ENCODE data around the gene CACNG5.

Gene CACNG5

DNA sequence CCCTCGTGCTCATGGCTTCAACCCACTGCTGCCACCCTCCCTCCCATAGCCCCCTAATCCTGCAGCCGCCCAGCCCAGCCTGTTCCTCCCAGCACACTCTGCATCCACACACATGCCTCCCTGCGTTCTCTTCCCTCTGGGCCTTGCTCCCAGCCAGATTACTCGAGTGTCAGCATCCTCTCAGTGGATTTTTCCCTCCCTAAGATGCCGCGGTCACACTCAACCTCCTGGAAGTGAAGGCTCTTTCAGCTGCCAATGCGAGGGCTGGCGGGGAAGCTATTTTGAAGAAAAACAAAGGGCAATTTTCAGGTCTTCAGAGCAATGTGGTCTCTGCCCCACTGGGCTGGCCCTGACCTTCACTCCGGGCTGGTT is 23.2 kb upstream of the CACNG5 start:
- no peak for DNase-seq (ENCODE audit: extremely low read depth, insufficient read length)
- TF ChIP-seq, protein P1, sequence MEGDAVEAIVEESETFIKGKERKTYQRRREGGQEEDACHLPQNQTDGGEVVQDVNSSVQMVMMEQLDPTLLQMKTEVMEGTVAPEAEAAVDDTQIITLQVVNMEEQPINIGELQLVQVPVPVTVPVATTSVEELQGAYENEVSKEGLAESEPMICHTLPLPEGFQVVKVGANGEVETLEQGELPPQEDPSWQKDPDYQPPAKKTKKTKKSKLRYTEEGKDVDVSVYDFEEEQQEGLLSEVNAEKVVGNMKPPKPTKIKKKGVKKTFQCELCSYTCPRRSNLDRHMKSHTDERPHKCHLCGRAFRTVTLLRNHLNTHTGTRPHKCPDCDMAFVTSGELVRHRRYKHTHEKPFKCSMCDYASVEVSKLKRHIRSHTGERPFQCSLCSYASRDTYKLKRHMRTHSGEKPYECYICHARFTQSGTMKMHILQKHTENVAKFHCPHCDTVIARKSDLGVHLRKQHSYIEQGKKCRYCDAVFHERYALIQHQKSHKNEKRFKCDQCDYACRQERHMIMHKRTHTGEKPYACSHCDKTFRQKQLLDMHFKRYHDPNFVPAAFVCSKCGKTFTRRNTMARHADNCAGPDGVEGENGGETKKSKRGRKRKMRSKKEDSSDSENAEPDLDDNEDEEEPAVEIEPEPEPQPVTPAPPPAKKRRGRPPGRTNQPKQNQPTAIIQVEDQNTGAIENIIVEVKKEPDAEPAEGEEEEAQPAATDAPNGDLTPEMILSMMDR (IDR thresholded peaks at IDR 0.05; ENCODE audit: insufficient read depth, low read length, poor library complexity, severe bottlenecking), result no peak

DNA sequence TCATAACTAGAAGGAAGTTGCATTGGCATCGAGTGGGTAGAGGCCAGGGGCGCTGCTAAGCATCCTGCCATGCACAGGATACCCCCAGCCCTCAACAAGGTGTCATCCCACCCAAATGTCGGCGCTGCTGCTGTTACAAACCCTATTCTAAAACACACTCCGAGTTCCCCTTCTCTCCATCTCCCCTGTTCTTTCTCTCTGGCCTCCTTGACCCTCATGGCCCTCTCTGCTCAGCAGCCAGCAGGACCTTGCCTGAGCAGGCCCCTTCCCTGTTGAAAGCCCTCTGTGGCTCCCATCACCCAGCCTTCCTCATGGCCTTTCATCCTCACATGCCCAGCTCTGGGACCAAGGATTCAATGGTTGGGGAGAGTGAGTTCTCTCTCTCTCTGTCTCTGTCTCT is 22.3 kb upstream of the CACNG5 start:
- no peak overlapping the region for H3K4me3 ChIP-seq (replicated peaks; ENCODE audit: low read depth, low read length)
- peaks cover 2% of the 10 kb centered on the region for H3K27me3 ChIP-seq (replicated peaks; ENCODE audit: control insufficient read depth, insufficient read depth, low read length)
- H3K36me3 ChIP-seq (ENCODE audit: control insufficient read depth, insufficient read depth, low read length), result no peaks in the 10 kb centered on the region
- TF ChIP-seq, protein P1 (IDR thresholded peaks at IDR 0.05; ENCODE audit: insufficient read depth, low read length, poor library complexity, severe bottlenecking), result no peak
- no peak for DNase-seq (ENCODE audit: extremely low read depth, insufficient read length)

More for the DNA sequence above, 23.2 kb upstream of the CACNG5 start:
- no peak overlapping the region for H3K4me3 ChIP-seq (replicated peaks; ENCODE audit: low read depth, low read length)
- H3K36me3 ChIP-seq (ENCODE audit: control insufficient read depth, insufficient read depth, low read length), result no peaks in the 10 kb centered on the region
- peaks cover 2% of the 10 kb centered on the region for H3K27me3 ChIP-seq (replicated peaks; ENCODE audit: control insufficient read depth, insufficient read depth, low read length)

DNA sequence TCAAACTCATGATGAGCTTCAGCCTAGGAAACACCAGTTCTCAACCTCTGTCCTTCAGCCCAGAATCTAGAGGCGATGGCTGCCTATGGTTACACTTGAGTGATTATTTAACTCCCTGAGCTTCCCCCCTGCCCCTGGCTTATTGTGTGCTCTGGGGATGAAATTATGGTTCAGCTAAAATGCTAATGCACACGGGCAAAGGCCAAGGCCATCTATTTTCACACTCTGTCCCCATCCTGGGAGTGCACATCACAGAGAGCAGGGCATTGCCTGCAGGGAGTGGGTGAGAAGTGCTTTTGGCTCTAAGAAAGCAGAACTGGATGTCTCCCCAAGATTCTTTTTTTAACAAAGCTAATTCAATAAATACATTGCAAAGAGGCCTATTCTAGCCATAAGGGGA is 21.6 kb upstream of the CACNG5 start:
- Histone ChIP-seq H3K36me3 (ENCODE audit: control insufficient read depth, insufficient read depth, low read length) (no peaks in the 10 kb centered on the region), H3K4me3 (replicated peaks; ENCODE audit: low read depth, low read length) (no peak overlapping the region), H3K27me3 (replicated peaks; ENCODE audit: control insufficient read depth, insufficient read depth, low read length) (peaks cover 2% of the 10 kb centered on the region)
- TF ChIP-seq, protein P1 (IDR thresholded peaks at IDR 0.05; ENCODE audit: insufficient read depth, low read length, poor library complexity, severe bottlenecking), result no peak
- no peak for DNase-seq (ENCODE audit: extremely low read depth, insufficient read length)

DNA sequence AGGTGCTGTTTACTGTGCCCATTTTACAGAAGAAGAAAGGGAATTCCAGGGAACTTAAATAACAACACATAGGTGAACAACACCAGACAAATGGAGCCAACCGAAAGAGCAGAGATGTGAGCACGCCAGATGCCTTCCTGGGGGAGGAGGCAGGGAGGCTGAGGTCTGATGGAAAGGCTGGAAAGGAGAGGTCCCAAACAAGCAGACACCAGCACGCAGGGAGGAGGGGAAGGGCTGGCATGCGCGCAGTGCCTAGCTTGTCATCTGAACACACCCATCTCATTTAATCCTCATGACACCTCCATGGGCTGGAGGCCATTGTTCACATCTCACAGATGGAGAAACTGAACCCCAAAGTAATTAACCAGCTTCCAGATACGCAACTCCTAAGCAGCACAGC is 20.9 kb upstream of the CACNG5 start:
- no peaks in the 10 kb centered on the region for H3K36me3 ChIP-seq (ENCODE audit: control insufficient read depth, insufficient read depth, low read length)
- no peak for DNase-seq (ENCODE audit: extremely low read depth, insufficient read length)
- H3K4me3 ChIP-seq (replicated peaks; ENCODE audit: low read depth, low read length), result no peak overlapping the region
- TF ChIP-seq, protein P1 (IDR thresholded peaks at IDR 0.05; ENCODE audit: insufficient read depth, low read length, poor library complexity, severe bottlenecking), result no peak
- H3K27me3 ChIP-seq (replicated peaks; ENCODE audit: control insufficient read depth, insufficient read depth, low read length), result peaks cover 2% of the 10 kb centered on the region

DNA sequence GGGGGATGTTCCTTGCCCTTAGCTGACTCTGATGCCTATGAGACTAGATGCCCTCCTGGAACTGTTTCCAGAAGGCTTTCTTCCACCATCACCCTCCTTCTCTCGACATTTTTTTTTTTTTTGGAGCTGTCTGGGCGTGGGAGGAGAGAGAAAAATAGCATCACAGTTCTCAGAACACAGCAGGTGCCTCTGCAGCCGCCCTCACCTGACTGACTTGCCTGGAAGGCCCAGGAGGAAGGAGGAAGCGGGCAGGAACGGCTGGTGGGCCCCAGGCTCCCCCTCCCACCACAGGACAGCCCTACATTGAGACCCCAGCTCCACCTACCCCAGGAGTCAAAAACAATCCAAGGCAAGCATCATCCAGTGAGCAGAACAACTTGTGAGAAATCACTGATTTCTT is 20.3 kb upstream of the CACNG5 start:
- no peak for DNase-seq (ENCODE audit: extremely low read depth, insufficient read length)
- H3K4me3 ChIP-seq (replicated peaks; ENCODE audit: low read depth, low read length), result no peak overlapping the region

DNA sequence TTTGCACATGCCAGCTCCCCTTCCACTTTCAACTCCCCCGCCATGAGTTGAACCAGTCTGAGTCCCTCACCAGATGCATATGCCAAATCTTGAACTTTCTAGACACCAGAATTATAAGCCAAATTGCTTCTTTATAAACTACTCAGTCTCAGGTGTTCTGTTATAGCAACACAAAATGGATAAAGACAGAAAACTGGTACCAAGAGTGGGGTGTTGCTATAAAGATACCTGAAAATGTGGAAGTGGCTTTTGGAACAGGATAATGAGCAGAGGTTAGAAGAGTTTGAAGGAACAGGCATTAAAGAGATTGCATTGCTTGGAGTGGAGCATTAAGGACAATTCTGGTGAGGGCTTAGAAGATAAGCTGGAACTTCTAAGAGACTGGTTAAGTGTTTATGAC is 17.2 kb upstream of the CACNG5 start:
- H3K36me3 ChIP-seq (ENCODE audit: control insufficient read depth, insufficient read depth, low read length), result no peaks in the 10 kb centered on the region
- TF ChIP-seq, protein P1 (IDR thresholded peaks at IDR 0.05; ENCODE audit: insufficient read depth, low read length, poor library complexity, severe bottlenecking), result no peak

More for the DNA sequence above, 20.3 kb upstream of the CACNG5 start:
- TF ChIP-seq, protein P1 (IDR thresholded peaks at IDR 0.05; ENCODE audit: insufficient read depth, low read length, poor library complexity, severe bottlenecking), result no peak
- H3K36me3 ChIP-seq (ENCODE audit: control insufficient read depth, insufficient read depth, low read length), result no peaks in the 10 kb centered on the region
- H3K27me3 ChIP-seq (replicated peaks; ENCODE audit: control insufficient read depth, insufficient read depth, low read length), result peaks cover 2% of the 10 kb centered on the region

More for the DNA sequence above, 17.2 kb upstream of the CACNG5 start:
- Histone ChIP-seq H3K27me3 (replicated peaks; ENCODE audit: control insufficient read depth, insufficient read depth, low read length) (peaks cover 2% of the 10 kb centered on the region), H3K4me3 (replicated peaks; ENCODE audit: low read depth, low read length) (no peak overlapping the region)
- no peak for DNase-seq (ENCODE audit: extremely low read depth, insufficient read length)

Measured in GM06990 (cell line).